Measurements from ENCODE around the gene ALKAL2.

The ALKAL2 gene

DNA sequence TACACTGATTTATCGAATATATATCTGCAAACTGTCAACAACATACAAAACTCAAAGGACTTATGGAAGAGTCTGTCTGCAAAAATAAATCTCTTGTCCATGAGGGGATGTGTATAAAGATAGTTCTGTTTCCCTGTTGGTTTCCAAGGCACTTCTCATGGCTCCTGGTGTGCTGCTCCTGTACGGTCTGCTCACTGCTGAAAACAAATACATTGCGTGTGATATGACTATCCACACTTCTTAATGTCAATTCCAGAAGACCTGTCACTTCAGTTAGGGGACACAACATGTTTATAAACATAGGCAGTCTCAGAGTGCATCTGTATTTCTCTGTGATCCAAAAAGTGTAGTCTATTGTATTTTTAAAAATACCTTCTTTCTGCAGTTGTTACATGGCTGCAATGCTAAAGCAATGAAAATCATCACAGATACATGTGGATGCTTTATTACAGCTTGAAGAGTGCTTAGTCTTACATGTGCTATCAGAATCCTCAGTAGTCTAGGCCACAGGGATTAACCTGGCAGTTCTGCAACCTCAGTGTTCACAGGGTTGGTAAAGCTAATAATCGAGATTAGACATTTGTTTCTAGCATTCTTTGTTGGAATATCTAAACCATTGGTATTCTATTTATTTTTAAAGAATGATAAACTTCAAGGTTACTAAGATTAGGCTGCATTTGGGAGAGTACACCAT lies 7.8 kb downstream of the ALKAL2 start:
- no peak for DNase-seq (ENCODE audit: low read depth)
- TF ChIP-seq, protein P1, sequence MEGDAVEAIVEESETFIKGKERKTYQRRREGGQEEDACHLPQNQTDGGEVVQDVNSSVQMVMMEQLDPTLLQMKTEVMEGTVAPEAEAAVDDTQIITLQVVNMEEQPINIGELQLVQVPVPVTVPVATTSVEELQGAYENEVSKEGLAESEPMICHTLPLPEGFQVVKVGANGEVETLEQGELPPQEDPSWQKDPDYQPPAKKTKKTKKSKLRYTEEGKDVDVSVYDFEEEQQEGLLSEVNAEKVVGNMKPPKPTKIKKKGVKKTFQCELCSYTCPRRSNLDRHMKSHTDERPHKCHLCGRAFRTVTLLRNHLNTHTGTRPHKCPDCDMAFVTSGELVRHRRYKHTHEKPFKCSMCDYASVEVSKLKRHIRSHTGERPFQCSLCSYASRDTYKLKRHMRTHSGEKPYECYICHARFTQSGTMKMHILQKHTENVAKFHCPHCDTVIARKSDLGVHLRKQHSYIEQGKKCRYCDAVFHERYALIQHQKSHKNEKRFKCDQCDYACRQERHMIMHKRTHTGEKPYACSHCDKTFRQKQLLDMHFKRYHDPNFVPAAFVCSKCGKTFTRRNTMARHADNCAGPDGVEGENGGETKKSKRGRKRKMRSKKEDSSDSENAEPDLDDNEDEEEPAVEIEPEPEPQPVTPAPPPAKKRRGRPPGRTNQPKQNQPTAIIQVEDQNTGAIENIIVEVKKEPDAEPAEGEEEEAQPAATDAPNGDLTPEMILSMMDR (conservative IDR thresholded peaks at IDR 0.05; ENCODE audit: low read depth, low read length): no peak
- no peak overlapping the region for H3K4me3 ChIP-seq (ENCODE audit: low read depth, low read length)

DNA sequence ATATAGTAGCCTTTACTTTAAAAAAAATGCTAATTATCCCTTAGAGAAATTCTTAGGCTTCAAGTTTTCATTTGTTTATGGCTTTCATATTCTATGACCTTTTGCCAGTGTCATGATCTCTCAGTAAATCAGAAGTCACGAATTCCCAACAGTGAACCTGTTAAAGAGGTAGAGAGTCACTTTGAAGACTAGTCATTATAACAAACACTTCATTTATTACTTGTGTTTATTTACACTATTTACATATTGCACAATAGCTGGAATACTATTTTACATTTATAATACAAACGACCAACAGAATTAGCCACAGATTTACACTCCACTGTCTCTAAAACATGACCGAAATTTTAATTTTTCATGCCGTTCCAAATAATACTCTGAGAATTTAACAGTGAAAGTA lies 8.5 kb downstream of the ALKAL2 start:
- DNase-seq (ENCODE audit: low read depth): no peak
- TF ChIP-seq, protein P1 (conservative IDR thresholded peaks at IDR 0.05; ENCODE audit: low read depth, low read length): no peak
- no peak overlapping the region for H3K4me3 ChIP-seq (ENCODE audit: low read depth, low read length)

DNA sequence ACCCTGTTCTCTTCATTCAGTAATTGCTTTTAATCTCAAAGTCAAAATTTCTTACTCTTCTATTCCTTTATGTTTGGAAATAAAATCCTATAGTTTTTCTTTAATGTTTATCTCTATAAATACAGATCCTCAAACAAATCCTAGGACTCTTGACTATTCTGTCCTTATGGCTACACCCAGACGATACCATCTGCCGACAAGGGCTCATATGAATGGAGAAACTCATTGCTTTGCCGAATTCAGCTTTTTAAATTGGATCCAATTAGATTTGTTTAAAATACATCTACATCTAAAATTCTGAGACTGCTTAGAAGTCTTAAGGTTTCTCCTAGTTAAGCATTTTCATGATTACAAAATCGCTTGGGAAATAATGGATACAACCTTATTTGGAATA lies 9.0 kb downstream of the ALKAL2 start:
- TF ChIP-seq, protein P1 (conservative IDR thresholded peaks at IDR 0.05; ENCODE audit: low read depth, low read length): no peak
- DNase-seq (ENCODE audit: low read depth): no peak
- no peak overlapping the region for H3K4me3 ChIP-seq (ENCODE audit: low read depth, low read length)

DNA sequence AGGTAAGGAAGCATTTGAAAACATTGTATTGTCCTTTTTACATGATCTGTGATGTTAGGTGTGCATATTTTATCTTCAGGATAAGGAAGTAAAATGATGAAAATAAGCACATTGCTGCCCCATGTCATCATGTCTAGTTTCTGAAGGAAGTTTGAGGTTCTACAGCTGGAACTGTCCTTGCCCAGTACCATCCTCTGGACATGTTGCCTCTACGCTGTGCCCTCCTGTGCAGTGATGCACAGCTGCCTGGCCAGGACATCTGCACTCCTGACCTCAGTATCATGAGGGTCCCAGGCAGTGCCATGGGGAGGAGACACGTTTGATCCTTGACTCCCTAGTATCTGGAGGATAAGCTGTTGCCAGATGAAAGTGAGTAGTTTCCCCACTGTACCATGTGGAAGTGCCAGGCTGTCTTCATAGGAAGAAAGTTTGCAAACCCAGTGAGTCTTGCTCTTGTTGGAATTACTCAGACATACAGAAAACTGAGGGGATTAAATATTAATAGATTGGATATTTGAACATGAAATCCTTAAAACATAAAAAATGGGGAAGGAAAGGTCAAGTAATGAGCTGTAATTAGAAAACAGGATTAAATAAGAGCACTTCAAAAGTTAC lies 9.5 kb downstream of the ALKAL2 start:
- no peak overlapping the region for H3K4me3 ChIP-seq (ENCODE audit: low read depth, low read length)

DNA sequence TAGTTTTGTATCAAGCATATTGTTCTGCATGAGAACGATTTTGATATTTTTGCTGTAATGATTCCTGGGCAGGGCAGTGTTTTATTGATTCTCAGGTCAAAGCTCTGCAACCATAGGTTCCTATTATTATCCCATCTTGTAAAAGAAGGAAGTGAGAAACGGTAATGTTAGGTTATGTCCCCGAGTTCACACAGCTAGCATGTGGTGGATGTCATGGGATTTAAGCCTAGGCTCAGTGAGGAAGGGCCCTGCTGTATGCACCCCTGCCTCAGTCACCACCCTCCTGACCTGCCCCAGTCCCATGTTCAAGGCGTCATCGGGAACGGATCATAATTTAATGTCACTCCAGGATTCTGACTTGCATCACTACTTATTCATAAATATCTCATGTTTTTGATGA lies 12.4 kb downstream of the ALKAL2 start:
- no peak for DNase-seq (ENCODE audit: low read depth)
- H3K4me3 ChIP-seq (ENCODE audit: low read depth, low read length): no peak overlapping the region
- TF ChIP-seq, protein P1 (conservative IDR thresholded peaks at IDR 0.05; ENCODE audit: low read depth, low read length): no peak

More for the DNA sequence above, 9.5 kb downstream of the ALKAL2 start:
- no peak for DNase-seq (ENCODE audit: low read depth)
- TF ChIP-seq, protein P1 (conservative IDR thresholded peaks at IDR 0.05; ENCODE audit: low read depth, low read length): no peak

DNA sequence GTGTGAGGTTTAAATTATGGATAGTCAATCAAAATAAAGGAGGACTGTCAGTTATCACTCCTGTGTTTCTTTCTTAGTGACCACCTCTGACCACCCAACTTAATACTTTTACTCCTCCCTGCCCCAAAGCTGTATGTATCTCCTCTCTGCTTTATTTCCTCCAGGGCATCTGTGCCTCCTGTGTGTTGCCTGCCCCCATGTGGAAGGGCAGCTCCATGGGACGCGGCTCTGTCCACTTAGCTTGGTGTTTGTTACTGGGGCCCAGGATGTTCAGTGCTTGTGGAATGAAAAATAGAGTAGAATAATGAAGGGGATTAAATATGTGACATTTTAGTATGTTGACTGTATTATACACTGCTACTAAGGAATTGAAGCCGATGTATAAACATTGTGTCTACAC lies 13.4 kb downstream of the ALKAL2 start:
- no peak overlapping the region for H3K4me3 ChIP-seq (ENCODE audit: low read depth, low read length)
- DNase-seq (ENCODE audit: low read depth): no peak
- TF ChIP-seq, protein P1 (conservative IDR thresholded peaks at IDR 0.05; ENCODE audit: low read depth, low read length): no peak

DNA sequence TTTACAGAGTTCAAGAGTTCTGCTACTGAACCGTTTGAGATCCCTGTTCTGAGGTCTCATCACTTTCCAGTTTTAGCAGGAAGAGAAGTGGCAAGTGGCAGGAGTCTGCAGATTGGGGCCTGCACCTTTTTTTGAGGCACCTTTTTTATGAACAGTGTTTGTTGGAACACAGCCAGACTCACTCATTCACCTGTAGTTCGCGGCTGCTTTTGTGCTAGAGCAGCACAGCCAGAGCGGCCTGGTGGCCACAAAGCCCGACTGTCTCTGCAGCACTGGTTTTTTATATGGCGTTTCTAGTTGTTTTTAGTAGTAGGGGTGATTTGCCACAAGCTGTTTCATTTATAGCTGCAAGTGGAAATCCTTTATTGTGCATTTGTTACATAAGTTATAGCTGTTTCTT lies 14.6 kb downstream of the ALKAL2 start:
- no peak overlapping the region for H3K4me3 ChIP-seq (ENCODE audit: low read depth, low read length)
- no peak for DNase-seq (ENCODE audit: low read depth)
- TF ChIP-seq, protein P1 (conservative IDR thresholded peaks at IDR 0.05; ENCODE audit: low read depth, low read length): no peak

Measured in choroid plexus epithelial cell (primary cell).